ENCODE measurements around the gene MARS1. TPM values are rescaled to one million over a fixed set of nuclear protein-coding genes. Genes with fewer than 3 reads are reported as not detected.
"Not testable (repeated sequence)": the region's sequence is repeated elsewhere in the genome, so short reads cannot be mapped to it uniquely, and the experiment has no call there.

Gene MARS1
- total RNA-seq, 1 donor from 2014 or later: 283 TPM

- H3K27ac Mint-ChIP-seq; H3K9me3 Mint-ChIP-seq; intact Hi-C loops (cut with micrococcal nuclease); H3K27me3 Mint-ChIP-seq (ENCODE audit: insufficient read depth); DNase-seq (ENCODE audit: low spot score); H3K4me3 Mint-ChIP-seq: not testable (repeated sequence)
- peaks cover 16% of the 10 kb centered on the region for H3K4me1 Mint-ChIP-seq (ENCODE audit: low read depth)
- peaks cover 54% of the 10 kb centered on the region for H3K36me3 Mint-ChIP-seq (ENCODE audit: low read depth)
Observed at GRCh38 chr12:57495051-57495701, 7.3 kb downstream of the MARS1 start.

GRCh38 chr12:57496822-57497221 is 9.0 kb downstream of the MARS1 start:
- Mint-ChIP-seq H3K9me3 (no peaks in the 10 kb centered on the region), H3K4me3 (no peak overlapping the region), H3K27ac (peak overlapping the region; percentile 10), H3K36me3 (ENCODE audit: low read depth) (peaks cover 51% of the 10 kb centered on the region), H3K27me3 (ENCODE audit: insufficient read depth) (no peaks in the 10 kb centered on the region), H3K4me1 (ENCODE audit: low read depth) (peaks cover 8% of the 10 kb centered on the region)
- intact Hi-C loops (cut with micrococcal nuclease): no loop called here
- DNase-seq (ENCODE audit: low spot score): no peak

DNA sequence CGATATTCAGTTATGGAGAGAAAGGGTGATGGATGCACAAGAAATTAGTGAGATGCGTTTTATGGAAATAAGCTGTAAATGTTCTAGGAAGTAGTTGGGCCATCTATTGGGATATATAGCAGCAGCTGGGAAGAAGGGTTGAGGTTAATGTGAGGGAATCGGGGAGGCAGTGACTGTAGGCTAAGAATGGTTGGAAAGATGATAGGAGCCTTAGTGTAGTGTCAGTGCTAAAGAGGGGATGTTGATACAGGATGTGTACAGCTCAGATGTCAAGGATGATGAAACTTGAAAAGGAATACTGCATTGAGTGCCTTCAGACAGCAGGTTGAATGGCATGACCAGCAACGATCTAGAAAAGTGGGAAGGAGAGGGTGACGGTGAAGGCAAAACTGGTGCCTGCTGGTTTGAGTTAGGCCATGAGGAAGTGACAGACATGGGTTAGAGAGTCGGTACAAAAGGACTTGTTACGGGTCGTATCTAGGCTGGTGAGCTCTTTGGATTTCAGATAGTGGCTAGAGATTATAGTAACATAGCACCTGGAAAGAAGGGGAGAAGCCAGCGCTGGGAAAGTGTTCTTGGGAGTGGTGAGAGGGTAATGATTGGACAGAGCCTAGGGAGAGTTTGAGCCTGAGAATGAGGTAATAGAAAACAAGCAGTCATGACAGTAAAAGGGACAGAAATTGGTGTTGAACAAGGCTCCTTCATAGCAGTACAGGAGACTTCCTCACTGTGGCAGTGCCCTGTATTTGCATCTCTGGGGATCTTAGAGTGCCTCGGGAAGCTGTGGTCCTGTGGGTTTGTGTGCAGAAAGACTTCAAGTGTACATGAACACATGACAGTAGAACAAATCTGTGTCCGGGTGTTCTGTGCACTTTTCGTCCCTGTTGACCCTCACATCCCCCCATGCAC is 9.6 kb downstream of the MARS1 start:
- DNase-seq (ENCODE audit: low spot score): no peak
- intact Hi-C loops (cut with micrococcal nuclease): no loop called here
- H3K27ac Mint-ChIP-seq: peak overlapping the region; percentile 24
- H3K4me1 Mint-ChIP-seq (ENCODE audit: low read depth): peaks cover 8% of the 10 kb centered on the region
- peaks cover 52% of the 10 kb centered on the region for H3K36me3 Mint-ChIP-seq (ENCODE audit: low read depth)
- H3K9me3 Mint-ChIP-seq: no peaks in the 10 kb centered on the region
- H3K27me3 Mint-ChIP-seq (ENCODE audit: insufficient read depth): no peaks in the 10 kb centered on the region
- no peak overlapping the region for H3K4me3 Mint-ChIP-seq

DNA sequence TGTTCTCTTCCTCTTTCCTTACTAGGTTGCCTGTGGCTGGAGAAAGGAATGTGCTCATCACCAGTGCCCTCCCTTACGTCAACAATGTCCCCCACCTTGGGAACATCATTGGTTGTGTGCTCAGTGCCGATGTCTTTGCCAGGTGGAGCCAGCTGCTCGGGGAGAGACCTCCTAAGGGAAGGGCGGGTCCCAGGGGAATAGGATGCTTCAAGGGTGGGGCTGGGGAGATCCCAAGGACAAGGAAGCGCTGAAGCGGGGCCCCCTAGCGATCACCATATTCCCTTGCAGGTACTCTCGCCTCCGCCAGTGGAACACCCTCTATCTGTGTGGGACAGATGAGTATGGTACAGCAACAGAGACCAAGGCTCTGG is 10.2 kb downstream of the MARS1 start:
- Mint-ChIP-seq H3K4me1 (ENCODE audit: low read depth) (peaks cover 8% of the 10 kb centered on the region), H3K9me3 (no peaks in the 10 kb centered on the region), H3K27ac (no peak overlapping the region), H3K27me3 (ENCODE audit: insufficient read depth) (no peaks in the 10 kb centered on the region), H3K36me3 (ENCODE audit: low read depth) (peaks cover 49% of the 10 kb centered on the region), H3K4me3 (no peak overlapping the region)
- intact Hi-C loops (cut with micrococcal nuclease): no loop called here
- DNase-seq (ENCODE audit: low spot score): no peak

GRCh38 chr12:57498571-57498970 is 10.7 kb downstream of the MARS1 start:
- Mint-ChIP-seq H3K27ac (no peak overlapping the region), H3K27me3 (ENCODE audit: insufficient read depth) (no peaks in the 10 kb centered on the region), H3K4me1 (ENCODE audit: low read depth) (peaks cover 8% of the 10 kb centered on the region), H3K36me3 (ENCODE audit: low read depth) (peaks cover 49% of the 10 kb centered on the region), H3K4me3 (no peak overlapping the region), H3K9me3 (no peaks in the 10 kb centered on the region)
- intact Hi-C loops (cut with micrococcal nuclease): no loop called here
- no peak for DNase-seq (ENCODE audit: low spot score)

DNA sequence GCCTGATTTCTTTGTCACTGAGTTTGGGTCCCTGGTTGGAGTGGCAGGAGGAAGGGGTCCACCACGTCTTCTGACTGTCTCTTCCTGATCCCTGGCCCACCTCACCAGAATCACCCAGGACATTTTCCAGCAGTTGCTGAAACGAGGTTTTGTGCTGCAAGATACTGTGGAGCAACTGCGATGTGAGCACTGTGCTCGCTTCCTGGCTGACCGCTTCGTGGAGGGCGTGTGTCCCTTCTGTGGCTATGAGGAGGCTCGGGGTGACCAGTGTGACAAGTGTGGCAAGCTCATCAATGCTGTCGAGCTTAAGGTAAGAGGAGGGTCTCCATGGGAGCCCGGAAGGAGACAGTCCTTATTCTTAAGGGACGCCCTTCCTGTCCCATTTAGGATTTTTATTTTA is 12.3 kb downstream of the MARS1 start:
- H3K36me3 Mint-ChIP-seq (ENCODE audit: low read depth): peaks cover 57% of the 10 kb centered on the region
- DNase-seq (ENCODE audit: low spot score): no peak

DNA sequence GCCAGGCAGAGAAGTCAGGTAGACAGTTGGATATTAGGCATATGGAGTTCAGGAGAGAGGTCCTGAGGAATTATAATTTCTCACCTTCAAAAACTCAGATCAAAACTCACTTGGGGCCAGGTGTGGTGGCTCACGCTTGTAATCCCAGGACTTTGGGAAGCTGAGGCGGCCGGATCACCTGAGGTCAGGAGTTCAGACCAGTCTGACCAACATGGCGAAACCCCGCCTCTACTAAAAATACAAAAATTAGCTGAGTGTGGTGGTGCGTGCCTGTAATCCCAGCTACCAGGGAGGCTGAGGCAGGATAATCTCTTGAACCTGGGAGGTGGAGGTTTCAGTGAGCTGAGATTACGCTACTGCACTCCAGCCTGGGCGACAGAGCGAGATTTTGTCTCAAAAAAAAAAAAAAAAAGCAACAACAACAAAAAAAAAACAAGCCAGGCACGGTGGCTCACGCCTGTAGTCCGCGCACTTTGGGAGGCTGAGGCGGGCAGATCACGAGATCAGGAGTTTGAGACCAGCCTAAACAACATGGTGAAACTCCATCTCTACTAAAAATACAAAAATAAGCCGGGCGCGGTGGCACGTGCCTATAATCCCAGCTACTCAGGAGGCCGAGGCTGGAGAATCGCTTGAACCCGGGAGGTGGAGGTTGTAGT is 14.6 kb downstream of the MARS1 start:
- H3K9me3 Mint-ChIP-seq; H3K27ac Mint-ChIP-seq; intact Hi-C loops (cut with micrococcal nuclease); H3K4me3 Mint-ChIP-seq; DNase-seq (ENCODE audit: low spot score); H3K27me3 Mint-ChIP-seq (ENCODE audit: insufficient read depth); H3K4me1 Mint-ChIP-seq (ENCODE audit: low read depth): not testable (repeated sequence)
- peaks cover 53% of the 10 kb centered on the region for H3K36me3 Mint-ChIP-seq (ENCODE audit: low read depth)

More for the DNA sequence above, 12.3 kb downstream of the MARS1 start:
- no peak overlapping the region for H3K27ac Mint-ChIP-seq
- no peak overlapping the region for H3K4me3 Mint-ChIP-seq
- intact Hi-C loops (cut with micrococcal nuclease): no loop called here
- H3K27me3 Mint-ChIP-seq (ENCODE audit: insufficient read depth): no peaks in the 10 kb centered on the region
- H3K9me3 Mint-ChIP-seq: no peaks in the 10 kb centered on the region
- peaks cover 8% of the 10 kb centered on the region for H3K4me1 Mint-ChIP-seq (ENCODE audit: low read depth)

GRCh38 chr12:57506541-57506940 is 18.7 kb downstream of the MARS1 start:
- DNase-seq (ENCODE audit: low spot score); H3K27me3 Mint-ChIP-seq (ENCODE audit: insufficient read depth); intact Hi-C loops (cut with micrococcal nuclease); H3K4me3 Mint-ChIP-seq; H3K4me1 Mint-ChIP-seq (ENCODE audit: low read depth); H3K9me3 Mint-ChIP-seq; H3K27ac Mint-ChIP-seq: not testable (repeated sequence)
- peaks cover 38% of the 10 kb centered on the region for H3K36me3 Mint-ChIP-seq (ENCODE audit: low read depth)

DNA sequence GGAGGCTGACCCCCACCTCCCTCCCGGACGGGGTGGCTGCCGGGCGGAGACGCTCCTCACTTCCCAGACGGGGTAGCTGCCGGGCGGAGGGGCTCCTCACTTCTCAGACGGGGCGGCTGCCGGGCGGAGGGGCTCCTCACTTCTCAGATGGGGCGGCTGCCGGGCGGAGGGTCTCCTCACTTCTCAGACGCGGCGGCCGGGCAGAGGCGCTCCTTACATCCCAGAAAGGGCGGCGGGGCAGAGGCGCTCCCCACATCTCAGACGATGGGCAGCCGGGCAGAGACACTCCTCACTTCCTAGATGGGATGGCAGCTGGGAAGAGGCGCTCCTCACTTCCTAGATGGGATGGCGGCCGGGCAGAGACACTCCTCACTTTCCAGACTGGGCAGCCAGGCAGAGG is 19.9 kb downstream of the MARS1 start:
- Mint-ChIP-seq H3K36me3 (ENCODE audit: low read depth) (peaks cover 45% of the 10 kb centered on the region), H3K4me1 (ENCODE audit: low read depth) (peaks cover 14% of the 10 kb centered on the region)
- H3K9me3 Mint-ChIP-seq; intact Hi-C loops (cut with micrococcal nuclease); H3K27ac Mint-ChIP-seq; H3K4me3 Mint-ChIP-seq; H3K27me3 Mint-ChIP-seq (ENCODE audit: insufficient read depth); DNase-seq (ENCODE audit: low spot score): not testable (repeated sequence)

DNA sequence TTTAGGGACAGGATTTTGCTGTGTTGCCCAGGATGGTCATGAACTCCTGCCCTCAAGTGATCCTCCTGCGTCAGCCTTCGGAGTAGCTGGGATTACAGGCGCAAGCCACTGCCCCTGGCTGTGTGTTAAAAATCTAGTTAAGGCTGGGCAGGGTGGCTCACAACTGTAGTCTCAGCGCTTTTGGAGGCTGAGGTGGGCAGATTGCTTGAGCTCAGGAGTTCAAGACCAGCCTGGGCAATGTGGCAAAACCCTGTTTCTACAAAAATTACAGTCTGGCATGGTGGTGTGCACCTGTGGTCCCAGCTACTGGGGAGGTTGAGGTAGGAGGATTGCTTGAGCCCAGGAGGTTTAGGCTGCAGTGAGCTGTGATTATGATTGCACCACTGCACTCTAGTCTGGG is 23.3 kb downstream of the MARS1 start:
- no peak for DNase-seq (ENCODE audit: low spot score)
- intact Hi-C loops (cut with micrococcal nuclease): no loop called here
- Mint-ChIP-seq H3K27me3 (ENCODE audit: insufficient read depth) (no peaks in the 10 kb centered on the region), H3K9me3 (no peaks in the 10 kb centered on the region), H3K36me3 (ENCODE audit: low read depth) (peaks cover 54% of the 10 kb centered on the region), H3K27ac (no peak overlapping the region), H3K4me1 (ENCODE audit: low read depth) (peaks cover 20% of the 10 kb centered on the region), H3K4me3 (no peak overlapping the region)

DNA sequence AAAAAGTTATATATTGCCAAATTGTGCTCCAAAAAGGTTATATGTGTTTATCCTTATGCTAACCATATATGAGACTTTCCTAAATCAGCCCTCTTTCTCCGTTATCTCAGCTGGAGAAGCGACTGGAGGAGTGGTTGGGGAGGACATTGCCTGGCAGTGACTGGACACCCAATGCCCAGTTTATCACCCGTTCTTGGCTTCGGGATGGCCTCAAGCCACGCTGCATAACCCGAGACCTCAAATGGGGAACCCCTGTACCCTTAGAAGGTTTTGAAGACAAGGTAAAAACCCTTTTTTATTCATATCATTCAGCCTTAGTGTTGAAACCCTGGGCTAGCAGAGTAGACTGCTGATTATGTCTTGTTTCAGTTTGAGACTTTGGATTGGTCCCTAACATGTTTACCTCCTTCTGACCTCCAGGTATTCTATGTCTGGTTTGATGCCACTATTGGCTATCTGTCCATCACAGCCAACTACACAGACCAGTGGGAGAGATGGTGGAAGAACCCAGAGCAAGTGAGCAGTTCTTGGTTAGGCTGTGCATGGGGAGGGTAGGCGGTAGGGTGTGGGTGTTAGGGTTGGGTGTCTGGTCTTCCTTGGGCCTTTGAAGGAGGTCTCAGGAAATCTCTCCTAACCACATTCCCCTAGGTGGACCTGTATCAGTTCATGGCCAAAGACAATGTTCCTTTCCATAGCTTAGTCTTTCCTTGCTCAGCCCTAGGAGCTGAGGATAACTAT is 23.9 kb downstream of the MARS1 start:
- no peaks in the 10 kb centered on the region for H3K27me3 Mint-ChIP-seq (ENCODE audit: insufficient read depth)
- H3K4me1 Mint-ChIP-seq (ENCODE audit: low read depth): peaks cover 24% of the 10 kb centered on the region
- peak overlapping the region; percentile 70 for H3K27ac Mint-ChIP-seq
- no peak for DNase-seq (ENCODE audit: low spot score)
- H3K9me3 Mint-ChIP-seq: no peaks in the 10 kb centered on the region
- H3K36me3 Mint-ChIP-seq (ENCODE audit: low read depth): peaks cover 55% of the 10 kb centered on the region
- intact Hi-C loops (cut with micrococcal nuclease): no loop called here
- no peak overlapping the region for H3K4me3 Mint-ChIP-seq

- H3K4me1 Mint-ChIP-seq (ENCODE audit: low read depth): peaks cover 33% of the 10 kb centered on the region
- H3K27me3 Mint-ChIP-seq (ENCODE audit: insufficient read depth): no peaks in the 10 kb centered on the region
- H3K27ac Mint-ChIP-seq: peak overlapping the region; percentile 74
- H3K4me3 Mint-ChIP-seq: no peak overlapping the region
- intact Hi-C loops (cut with micrococcal nuclease): no loop called here
- peaks cover 64% of the 10 kb centered on the region for H3K36me3 Mint-ChIP-seq (ENCODE audit: low read depth)
- DNase-seq (ENCODE audit: low spot score): no peak
- H3K9me3 Mint-ChIP-seq: no peaks in the 10 kb centered on the region
Observed at GRCh38 chr12:57512665-57513064, 24.8 kb downstream of the MARS1 start.

All from activated T-helper 1 cell treated with anti-CD3 and anti-CD28 coated beads, Interleukin-12 subunit alpha, Interleukin-12 subunit beta, Interleukin-2, Interleukin-4 antibody, amounts not matched to agents 30 ng/mL and 10 ng/mL and 1 ng/mL, durations not matched to agents 14 hours and 24 hours and 36 hours (primary cell).